NCI-H1694 treated with DMSO at 0.1 percent for 48 hours (cell line): Measurements from ENCODE around the gene SEMA5A.

ENCODE experiments used
- DNase-seq: peaks from one replicate; lab custom pipeline; 2025; lab: John Stamatoyannopoulos, UW

The SEMA5A gene

GRCh38 chr5:9112520-9113291, 433.2 kb downstream of the SEMA5A start:
- DNase-seq: no peak

- no peak for DNase-seq
Observed at GRCh38 chr5:9108162-9108561, 437.7 kb downstream of the SEMA5A start.

GRCh38 chr5:9105851-9106250, 440.0 kb downstream of the SEMA5A start:
- DNase-seq: no peak

GRCh38 chr5:9104571-9105339, 441.1 kb downstream of the SEMA5A start:
- no peak for DNase-seq

- DNase-seq: no peak
Observed at GRCh38 chr5:9103290-9103689, 442.6 kb downstream of the SEMA5A start.

- DNase-seq: no peak
Observed at GRCh38 chr5:9099689-9100088, 446.2 kb downstream of the SEMA5A start.

GRCh38 chr5:9098990-9099389, 446.9 kb downstream of the SEMA5A start:
- DNase-seq: no peak

- DNase-seq: no peak
Observed at GRCh38 chr5:9094582-9094981, 451.3 kb downstream of the SEMA5A start.

GRCh38 chr5:9091896-9092662, 453.8 kb downstream of the SEMA5A start:
- no peak for DNase-seq

- DNase-seq: no peak
Observed at GRCh38 chr5:9090381-9091026, 455.4 kb downstream of the SEMA5A start.

- no peak for DNase-seq
Observed at GRCh38 chr5:9089893-9090292, 456.0 kb downstream of the SEMA5A start.

GRCh38 chr5:9082996-9083395, 462.9 kb downstream of the SEMA5A start:
- DNase-seq: no peak

GRCh38 chr5:9072701-9073100, 473.2 kb downstream of the SEMA5A start:
- DNase-seq: no peak

GRCh38 chr5:9071524-9071923, 474.4 kb downstream of the SEMA5A start:
- no peak for DNase-seq

GRCh38 chr5:9071074-9071473, 474.8 kb downstream of the SEMA5A start:
- DNase-seq: no peak

GRCh38 chr5:9069650-9070049, 476.2 kb downstream of the SEMA5A start:
- DNase-seq: no peak

GRCh38 chr5:9067154-9067553, 478.7 kb downstream of the SEMA5A start:
- no peak for DNase-seq

- no peak for DNase-seq
Observed at GRCh38 chr5:9066349-9066748, 479.5 kb downstream of the SEMA5A start.

- DNase-seq: no peak
Observed at GRCh38 chr5:9063615-9064245, 482.1 kb downstream of the SEMA5A start.

GRCh38 chr5:9062873-9063272, 483.0 kb downstream of the SEMA5A start:
- no peak for DNase-seq

- no peak for DNase-seq
Observed at GRCh38 chr5:9059920-9060691, 485.8 kb downstream of the SEMA5A start.
